CD4-positive, alpha-beta T cell treated with Interleukin-15 for 4 hours (primary cell): ENCODE data around the gene WDR89.
"Not testable (repeated sequence)": the region's sequence is repeated elsewhere in the genome, so short reads cannot be mapped to it uniquely, and the experiment has no call there.

Experiments
- DNase-seq: peaks from one replicate; pipeline ENCODE4 v3.0.0-alpha.2; 2020; ENCODE audit warnings: low spot score

The WDR89 gene

DNA sequence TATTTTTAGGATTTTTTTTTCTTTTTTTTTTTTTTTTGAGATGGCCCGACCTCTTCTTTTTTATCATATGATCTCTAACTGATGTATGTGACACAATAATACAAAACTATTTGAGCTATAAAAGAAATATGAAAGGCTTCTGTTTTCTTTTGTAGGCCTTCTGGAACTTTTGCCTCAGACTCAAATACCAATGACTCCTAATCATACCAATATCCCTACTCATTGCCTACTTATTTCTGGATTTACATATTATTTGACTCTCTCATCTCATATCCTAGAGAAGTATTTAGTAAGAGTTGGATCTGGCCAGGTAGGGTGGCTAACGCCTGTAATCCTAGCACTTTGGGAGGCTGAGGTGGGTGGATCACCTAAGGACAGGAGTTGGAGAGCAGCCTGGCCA lies 12.7 kb upstream of the WDR89 start:
- no peak for DNase-seq

DNA sequence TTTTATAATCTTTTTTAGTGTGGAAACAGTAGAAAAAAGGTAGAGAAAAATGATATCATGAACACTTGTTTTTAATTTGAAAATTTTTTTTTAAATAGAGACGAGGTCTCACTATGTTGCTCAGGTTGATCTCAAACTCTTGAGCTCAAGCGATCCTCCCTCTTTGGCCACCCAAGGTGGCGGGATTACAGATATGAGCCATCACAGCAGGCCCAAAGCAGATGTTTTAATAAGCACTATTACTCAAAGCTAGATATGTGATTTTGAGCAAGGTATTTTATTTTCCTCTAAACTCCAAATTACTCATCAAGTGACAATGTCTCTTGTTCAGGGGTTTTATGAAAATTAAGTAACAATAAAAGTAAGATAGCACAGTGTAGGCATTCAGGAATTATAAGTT lies 10.7 kb upstream of the WDR89 start:
- no peak for DNase-seq

DNA sequence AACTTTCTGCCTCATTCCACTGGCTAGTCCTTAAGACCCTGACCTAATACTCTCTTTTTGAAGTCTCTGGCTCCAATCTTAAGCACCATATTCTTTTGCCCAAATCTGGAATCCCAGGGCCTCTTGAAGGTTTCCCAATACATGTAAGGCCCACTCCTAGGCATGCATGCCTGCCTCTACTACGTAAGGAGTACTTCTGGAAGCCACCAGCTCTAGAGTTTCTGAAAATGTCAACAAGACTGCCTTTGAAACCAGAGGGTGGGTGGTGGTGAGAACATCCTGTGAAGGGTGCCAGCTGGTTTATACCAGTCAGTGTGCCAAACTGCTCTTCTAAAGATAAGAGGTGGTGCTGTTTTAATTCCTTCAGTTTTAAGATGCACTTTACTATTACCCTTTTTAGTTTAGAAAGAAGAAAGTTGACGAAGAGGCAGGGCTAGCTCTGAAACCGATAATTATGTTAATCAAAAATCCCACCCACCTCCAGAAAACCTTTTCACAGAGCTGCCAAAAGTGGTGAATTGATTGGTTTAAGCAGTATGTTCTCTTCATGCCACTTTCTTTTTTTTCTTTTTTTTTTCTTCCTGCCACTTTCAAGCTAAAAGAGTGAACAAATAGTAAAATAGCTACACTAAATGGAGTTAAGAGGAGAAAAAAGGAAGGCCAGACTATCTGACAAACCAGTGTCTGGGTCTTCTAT lies 8.7 kb upstream of the WDR89 start:
- DNase-seq, result peak; percentile 69

DNA sequence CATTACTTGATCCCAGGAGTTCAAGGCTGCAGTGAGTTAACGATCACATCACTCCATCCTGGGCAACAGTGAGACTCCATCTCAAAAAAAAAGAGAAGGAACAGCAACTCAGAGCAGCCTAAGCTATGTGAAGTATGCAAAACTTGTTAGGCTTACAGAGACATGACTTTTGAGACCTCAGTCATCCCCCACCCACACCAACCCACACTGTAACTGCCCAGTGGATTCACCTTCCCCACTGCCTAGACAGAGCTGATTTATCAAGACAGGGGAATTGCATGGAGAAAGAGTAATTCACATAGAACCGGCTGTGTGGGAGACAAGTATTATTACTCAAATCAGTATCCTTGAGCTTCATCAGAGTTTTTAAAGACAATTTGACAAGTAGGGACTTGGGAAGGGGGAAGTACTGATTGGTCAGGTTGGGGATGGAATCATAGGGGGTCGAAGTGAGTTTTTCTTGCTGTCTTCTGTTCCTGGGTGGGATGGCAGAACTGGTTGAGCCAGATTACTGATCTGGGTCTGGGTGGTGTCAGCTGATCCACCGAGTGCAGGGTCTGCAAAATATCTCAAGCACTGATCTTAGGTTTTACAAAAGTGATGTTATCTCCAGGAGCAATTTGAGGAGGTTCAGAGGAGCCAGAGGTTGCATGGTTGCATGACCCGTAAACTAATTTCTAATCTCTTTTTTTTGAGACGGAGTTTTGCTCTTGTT lies 6.2 kb upstream of the WDR89 start:
- no peak for DNase-seq

DNA sequence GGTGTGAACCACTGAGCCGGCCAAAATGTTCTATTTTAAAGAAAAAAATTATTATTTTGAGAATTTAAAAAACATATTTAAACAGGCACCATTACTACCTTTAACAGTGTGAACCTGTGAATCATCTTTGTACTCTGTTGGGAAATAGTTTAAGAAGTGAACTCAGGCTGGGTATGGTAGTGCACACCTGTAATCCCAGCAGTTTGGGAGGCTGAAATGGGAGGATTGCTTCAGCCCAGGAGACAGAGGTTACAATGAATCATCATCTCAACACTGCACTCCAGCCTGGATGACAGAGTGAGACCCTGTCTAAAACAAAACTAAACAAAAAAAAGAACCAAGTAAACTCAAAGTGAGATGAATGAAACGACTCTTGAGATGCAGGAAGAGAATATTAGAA lies 3.1 kb upstream of the WDR89 start:
- no peak for DNase-seq

DNA sequence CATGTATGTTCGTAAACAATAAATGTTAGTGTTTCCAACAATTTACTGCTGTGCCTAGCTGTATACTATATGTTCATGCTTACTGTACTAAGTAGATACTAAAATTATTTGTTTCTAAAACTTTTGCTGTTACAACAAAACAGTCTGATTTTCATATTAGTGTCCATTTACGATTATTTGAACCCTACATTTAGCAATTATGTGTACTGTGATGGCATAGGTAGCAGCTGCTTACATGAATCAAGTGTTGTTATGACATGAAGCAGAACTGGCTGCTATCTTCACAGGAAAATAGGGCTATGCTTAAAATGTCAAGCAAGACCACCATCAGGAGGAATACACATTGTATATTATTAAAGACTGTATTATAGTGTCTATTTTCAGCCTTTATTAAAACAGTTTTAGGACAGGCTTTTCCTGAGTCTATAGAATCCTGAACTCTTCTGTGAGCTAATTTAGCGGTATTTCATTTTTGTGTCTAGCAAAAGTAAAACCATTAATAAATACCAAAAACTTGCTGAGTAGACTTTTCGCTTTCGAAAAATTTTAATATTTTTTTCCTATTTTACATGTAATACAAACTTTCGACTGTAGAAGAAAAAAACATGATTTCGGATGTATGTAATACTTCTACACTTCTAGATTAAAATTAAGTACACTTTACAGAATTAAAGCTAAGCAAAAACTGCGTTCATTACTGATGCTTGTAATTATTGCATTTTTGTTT lies 1.1 kb upstream of the WDR89 start:
- DNase-seq, result no peak

DNA sequence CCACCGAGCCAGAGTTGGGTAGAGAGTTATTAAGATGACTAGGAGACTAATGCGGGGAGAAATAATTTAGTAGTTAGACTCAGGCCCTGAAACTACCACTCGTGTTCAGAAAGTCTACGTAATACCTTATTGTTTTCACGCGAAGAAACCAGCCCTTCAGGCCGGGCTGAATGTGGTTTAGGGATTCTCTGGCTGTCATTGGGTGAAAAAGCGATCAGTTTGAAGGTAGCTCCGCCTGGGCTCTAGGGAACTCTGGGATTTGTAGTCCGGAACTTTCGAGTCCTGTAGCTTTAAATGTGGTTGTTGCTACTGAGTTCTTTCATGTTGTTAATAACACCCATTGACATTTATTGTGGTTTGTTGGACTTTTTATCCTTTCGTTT lies 549 bp upstream of the WDR89 start:
- peak; percentile 91 for DNase-seq

DNA sequence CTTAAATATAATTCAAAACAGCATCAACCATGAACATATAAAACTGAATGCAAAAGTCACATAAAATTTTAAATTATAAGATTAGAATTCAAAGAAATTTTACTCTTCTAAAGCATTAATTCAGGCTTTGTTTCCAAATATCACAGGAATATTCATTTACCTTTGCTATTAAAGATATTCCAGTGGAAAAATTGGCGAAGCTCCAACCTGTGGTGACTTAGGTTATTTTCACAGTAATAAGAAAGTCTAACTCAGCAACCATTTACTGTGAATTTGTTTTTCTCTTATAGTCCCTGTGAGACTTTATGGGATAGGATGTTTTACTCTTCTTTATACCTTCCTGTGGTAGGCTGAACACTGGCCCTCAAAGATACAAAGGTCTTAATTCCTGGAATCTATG lies 3.2 kb downstream of the WDR89 start:
- DNase-seq, result no peak

DNA sequence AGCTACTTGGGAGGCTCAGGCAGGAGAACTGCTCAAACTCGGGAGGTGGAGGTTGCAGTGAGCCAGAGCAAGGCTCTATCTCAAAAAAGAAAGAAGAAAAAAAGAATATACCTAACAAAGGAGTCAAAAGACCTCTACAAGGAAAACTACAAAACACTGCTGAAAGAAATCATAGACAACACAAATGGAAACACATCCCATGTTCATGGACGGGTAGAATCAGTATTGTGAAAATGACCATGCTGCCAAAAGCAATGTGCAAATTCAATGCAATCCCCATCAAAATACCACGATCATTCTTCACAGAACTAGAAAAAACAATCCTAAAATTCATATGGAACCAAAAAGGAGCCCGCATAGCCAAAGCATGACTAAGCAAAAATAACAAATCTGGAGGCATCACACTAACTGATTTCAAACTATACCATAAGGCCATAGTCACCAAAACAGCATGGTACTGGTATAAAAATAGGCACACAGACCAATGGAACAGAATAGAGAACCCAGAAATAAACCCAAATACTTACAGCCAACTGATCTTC lies 5.5 kb downstream of the WDR89 start:
- DNase-seq, result not testable (repeated sequence)

DNA sequence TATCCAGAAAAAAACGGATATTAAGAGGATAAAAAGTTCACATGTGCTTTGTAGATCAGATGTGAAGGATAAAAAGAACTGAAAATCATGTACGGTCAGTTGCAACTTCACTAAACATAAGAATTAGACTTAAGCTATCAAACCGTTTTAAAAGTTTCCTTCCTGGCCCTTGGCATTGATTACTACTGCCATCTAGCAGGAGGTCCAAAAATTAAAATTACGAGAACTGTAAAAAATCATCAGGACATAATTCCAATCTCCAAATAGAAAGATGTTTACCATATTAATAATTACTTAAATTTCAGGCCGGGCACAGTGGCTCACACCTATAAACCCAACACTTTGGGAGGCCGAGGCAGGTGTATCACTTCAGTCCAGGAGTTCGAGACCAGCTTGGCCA lies 7.9 kb downstream of the WDR89 start:
- DNase-seq, result no peak

DNA sequence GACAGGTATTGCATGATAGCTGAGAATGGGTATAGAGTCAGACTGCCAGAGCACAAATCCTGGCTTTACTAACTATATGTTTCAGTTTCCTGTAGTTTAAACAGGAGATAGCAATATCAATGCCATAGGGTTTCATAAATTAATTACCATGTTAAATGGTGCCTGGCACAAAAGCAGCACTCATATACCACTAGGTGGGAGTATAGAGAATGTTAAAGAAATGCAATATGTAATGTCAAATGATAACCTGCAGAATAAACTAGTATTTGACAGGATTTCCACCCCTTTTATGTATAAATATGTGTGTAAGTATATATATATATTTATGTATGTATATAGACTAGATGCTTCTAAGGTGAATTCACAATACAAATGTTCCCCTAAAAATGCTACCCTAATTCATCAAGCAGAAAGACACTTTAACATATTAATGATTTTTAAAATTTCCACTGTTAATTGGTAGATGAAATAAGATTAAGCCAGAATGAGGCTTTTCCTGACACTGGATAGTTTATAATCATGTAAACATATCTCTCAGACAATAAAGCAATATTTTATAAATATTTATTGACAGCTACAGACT lies 8.6 kb downstream of the WDR89 start:
- peak; percentile 51 for DNase-seq

DNA sequence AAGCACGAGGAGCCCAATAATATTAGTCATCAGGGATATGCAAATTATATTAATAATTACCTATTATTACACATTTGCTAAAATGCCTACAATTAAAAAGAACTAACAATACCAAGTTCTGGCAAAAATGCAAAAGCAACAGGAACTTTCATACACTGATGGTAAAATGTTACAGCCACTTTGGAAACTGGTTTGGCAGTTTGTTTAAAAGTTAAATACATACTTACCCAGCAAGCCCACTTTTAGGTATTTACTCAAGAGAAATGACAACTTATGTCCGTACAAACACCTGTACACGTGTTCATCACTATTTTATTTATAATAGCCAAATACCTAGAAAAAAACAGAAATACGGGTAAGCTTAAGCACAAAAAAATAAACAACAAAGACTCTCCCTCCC lies 17.0 kb downstream of the WDR89 start:
- no peak for DNase-seq

DNA sequence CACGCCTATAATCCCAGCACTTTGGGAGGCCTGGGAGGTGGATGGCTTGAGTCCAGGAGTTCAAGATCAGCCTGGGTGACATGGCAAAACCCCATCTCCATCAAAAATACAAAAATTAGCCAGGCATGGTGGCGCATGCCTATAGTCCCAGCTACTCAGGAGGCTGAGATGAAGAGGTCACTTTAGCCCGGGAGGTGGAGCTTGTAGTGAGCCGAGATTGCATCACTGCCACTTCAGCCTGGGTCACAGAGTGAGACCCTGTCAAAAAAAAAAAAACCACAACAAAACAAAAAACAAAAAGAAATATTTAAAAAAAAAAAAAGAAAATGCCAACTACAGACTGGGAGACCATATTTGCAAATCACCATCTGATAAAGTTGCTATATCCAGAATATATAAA lies 17.5 kb downstream of the WDR89 start:
- DNase-seq, result no peak

DNA sequence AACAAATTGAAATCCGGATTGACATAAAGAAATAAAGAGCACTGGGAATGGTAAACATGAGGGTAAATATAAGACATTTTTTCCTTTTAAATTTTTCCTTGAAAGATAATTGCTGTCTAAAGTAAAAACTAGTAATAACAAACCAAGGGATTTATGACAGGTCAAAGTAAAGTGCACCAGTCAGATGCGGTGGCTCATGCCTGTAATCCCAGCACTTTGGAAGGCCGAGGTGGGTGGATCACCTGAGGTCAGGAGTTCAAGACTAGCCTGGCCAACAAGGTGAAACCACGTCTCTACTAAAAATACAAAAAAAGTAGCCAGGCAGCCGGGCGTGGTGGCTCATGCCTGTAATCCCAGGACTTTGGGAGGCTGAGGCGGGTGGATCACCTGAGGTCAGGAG lies 19.7 kb downstream of the WDR89 start:
- not testable (repeated sequence) for DNase-seq

DNA sequence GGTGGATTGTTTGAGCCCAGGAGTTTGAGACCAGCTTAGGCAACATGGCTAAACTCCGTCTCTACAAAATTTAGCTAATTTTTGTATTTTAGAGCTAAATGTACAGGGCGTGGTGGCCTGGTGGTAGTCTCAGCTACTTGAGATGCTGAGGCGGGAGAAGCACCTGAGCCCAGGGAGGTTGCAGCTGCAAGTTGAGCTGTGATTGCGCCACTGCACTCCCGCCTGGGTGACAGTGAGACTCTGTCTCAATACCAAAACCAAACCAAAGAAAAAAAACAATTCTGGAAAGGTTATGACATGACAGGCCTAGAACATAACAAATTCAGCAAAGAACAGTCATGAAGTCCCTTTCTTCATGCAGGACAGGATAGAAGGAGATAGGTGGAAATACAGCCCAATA lies 25.7 kb downstream of the WDR89 start:
- DNase-seq, result no peak

DNA sequence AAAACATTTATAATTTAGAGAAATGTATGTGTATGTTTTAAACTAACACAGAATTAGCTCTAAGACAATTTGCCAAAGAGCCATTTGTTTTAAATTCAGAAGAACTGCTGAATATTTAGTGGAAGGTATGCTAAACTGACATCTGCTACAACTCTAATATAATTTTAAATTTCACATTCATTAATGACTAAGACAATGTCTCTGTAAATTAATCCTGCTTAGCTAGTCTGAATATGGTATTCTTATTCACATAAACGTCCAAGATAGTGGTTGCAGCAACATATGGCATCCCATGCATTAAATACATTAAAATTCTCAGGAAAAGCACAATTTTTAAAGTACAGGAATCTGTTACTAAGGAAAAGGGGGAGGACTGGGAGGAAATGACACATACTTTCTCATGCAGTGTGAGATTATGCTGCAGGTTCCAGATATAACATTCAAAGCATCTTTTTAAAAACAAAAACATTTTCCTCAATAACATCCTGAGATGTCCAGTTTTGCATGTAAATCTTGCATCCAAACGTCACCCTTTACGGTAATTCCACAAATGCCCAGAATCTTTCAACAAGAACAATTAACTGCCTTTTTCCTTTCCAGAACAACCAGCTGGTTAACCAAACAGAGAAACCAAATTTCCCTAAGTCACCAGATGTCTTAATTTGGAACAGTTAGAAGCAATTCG lies 26.9 kb downstream of the WDR89 start:
- no peak for DNase-seq

DNA sequence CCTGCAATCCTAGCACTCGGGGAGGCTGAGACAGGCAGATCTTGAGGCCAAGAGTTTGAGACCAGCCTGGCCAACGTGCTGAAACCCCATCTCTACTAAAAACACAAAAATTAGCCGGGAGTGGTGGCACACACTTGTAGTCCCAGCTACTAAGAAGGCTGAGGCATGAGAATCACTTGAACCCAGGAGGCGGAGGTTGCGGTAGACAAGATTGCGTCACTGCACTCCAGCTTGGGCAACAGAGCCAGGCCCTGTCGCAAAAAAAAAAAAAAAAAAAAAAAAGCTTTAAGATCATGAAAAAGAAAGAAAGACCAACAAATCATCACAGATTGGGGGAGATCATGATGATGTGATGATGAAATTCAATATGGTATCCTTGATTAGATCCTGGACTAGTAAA lies 30.6 kb downstream of the WDR89 start:
- no peak for DNase-seq

DNA sequence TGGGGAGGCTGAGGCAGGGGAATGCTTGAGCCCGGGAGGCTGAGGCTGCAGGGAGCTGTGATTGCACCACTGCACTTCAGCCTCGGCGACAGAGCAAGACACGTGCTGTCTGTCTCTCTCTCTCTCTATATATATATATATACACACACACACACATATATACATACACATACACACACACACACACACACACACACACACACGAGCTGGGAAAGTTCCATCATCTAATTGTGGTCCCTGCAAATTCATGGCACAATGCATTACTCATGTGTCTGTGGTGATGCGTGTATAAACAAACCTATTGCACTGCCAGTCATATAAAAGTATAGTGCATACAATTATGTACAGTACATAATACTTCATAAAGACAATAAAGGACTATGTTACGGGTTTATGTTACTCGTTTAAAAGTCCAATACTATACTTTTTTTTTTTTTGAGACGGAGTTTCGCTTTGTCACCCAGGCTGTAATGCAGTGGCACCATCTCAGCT lies 36.6 kb downstream of the WDR89 start:
- no peak for DNase-seq

DNA sequence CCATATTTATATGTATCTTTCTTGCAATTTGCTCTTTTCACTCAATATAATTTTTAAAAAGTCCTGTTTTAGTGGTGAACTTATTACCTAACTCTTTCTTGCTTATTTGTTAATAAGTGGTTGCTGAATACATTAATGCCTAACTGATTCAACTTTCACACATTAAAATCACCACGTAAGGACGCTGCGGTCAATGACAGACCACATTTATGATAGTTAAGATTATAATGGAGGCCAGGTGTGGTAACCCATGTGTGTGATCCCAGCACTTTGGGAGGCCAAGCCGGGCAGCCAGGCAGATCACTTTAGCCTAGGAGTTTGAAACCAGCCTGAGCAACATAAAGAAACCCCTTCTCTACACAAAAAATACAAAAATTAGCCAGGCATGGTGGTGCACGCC lies 37.0 kb downstream of the WDR89 start:
- no peak for DNase-seq

DNA sequence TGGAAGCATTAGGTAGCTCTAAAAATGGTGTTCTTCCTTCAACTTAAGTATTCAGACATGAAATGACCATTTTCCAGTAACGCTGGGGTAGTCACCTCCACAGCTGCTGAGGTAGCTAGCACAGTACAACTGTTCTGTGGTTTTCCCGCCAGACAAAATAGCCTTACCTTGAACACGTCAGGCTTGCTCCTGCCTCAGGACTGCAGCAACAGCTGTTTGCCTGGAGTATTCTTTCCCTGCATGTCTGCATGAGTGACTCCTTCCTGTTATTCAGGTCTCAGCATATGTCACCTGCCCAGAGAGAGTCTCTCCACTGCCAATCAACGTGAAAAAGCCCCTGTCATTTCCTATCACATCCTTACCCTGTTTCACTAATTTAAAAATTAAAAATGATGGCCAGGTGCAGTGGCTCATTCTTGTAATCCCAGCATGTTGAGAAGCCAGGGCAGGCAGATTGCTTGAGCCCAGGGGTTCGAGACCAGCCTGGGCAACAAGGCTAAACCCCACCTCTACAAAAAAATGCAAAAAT lies 37.9 kb downstream of the WDR89 start:
- no peak for DNase-seq

DNA sequence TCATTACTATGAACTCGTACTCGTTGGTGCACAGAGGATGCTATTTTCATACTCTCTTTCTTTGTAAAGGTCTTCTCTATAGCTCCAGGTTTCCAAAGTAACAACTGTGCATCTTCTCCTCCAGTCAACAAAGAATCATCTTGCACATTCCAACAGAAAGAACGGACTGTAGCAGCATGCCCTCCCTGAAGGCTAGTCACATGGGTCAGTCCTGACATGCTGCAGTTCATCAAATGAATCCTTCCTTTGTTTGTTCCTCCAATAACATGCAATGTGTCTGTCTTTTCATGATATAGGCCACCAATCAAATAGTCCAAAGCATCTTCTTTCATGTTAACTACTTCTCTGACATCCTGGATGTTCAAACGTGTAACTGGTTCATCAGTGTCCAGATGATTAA lies 42.9 kb downstream of the WDR89 start:
- no peak for DNase-seq
